ENCODE data around the gene CDC42BPB.

CDC42BPB gene

DNA sequence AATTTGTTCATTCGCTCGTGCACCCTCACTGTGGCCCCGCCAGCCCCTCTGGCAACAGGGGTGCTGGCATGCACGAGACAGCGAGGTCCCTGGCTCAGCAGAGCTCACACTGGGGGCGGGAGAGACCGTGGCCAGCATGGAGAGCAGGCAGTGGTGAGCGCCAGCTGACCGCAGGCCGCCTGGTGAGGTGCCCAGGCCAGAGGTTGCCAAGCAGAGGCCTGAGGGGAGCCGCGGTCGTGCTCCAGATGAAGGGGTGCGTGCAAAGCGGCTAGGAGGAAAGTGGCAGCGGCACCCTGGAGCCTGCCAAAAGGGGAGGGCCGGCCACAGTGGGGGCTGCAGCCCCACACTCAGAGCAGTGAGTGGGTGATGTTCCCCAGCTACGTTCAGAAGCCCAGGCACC, 56.1 kb downstream of the CDC42BPB start:
- no peak for DNase-seq (ENCODE audit: low read depth in 3 of 3, low spot score in 1 of 3)

DNA sequence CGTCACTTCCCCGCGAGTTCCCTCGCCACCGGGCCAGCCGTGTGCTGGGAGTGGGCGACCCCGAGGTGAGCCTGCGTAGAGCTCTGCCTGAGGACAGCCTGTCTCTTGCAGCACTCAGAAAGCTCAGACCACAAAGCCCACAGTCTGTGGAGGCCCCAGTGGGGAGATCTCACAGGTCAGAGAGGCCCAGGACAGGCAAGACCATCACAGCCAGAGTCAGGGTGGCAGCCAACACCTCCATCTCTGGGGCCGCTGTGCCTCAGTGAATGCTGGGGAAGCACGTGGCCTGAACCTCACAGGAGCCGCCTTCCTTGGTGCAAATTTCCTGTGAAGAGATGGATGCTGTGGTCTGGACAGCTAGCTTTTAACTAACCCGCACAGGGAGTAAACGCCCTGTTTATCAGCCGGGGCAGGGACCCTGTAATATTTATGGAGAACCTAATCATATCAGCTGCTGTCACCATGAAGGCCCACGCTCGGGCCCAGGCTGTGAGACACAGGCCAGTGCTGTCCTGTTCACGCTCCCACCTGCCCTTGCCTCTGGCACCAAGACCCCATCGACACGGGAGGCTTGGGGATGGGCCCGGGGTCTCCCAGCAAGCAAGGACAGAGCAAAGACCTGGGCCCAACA, 56.9 kb downstream of the CDC42BPB start:
- DNase-seq (ENCODE audit: low read depth in 3 of 3, low spot score in 1 of 3) = no peak

DNA sequence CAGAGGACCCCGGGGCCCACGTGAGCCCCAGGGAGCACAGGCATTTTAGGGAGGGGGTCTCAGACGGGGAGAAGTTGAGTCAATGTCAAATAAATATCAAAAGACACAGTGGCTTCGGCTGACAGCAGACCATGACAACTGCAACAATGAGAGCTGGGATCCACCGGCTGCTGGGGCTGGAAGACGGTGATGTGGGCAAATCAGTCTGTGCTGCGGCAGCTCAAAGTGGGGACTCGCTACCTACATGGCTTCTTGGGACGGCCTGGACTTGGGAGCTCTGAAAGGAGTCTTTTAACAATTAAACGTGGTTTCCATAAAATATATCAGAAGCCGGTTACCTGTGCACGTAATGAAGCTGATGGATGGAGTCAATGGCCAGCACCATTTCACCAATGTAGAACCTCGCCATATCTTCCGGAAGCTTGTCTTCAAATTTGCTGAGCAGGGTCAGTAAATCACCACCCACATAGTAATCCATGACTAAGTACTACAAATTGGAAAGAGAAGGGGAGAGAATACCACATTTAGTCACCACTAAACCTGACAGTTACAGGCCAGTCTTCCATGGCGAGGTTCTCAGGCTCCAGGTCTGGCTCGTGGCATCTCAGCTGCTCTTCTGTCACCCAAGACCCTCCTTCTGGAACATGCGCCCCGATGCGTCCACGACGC, 58.0 kb downstream of the CDC42BPB start:
- DNase-seq (ENCODE audit: low read depth in 3 of 3, low spot score in 1 of 3) = no peak

DNA sequence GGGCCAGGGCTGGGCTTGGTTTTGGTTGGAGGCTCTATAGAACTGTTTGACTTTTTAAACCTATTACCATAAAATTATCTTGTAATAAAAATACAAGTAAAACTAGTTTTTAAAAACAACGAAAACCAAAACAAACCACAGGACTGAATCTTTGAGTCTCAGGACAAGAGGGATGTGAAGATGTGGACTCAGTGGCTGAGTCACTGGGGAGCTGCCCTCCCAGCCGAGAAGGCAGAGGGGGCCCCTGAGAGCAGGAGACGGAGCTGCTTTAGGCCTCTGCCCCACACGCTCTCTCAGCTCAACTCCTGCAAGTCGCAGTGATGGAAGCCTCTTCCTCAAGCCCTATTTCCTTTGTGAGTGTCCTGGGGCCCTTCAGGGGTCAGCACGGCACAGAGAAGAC, 59.0 kb downstream of the CDC42BPB start:
- no peak for DNase-seq (ENCODE audit: low read depth in 3 of 3, low spot score in 1 of 3)

DNA sequence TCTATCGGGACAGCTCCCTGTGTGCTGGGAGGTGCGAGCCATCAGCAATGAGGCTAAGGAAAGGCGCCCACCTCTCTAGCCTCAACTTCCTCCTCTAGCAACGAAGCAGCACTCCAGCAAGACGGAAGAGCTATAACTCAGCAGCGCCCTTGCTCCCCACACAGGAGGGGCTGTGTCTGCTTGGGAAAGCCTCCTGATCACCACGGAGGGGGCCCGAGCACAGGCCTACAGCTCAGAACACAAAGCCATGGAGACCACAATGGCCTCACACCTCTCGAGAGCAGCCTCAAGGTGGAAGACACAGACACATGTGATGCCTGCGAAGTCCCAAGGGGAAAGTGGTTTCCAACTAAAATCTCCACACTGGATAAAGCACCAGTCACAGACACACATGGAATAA, 60.4 kb downstream of the CDC42BPB start:
- no peak for DNase-seq (ENCODE audit: low read depth in 3 of 3, low spot score in 1 of 3)

DNA sequence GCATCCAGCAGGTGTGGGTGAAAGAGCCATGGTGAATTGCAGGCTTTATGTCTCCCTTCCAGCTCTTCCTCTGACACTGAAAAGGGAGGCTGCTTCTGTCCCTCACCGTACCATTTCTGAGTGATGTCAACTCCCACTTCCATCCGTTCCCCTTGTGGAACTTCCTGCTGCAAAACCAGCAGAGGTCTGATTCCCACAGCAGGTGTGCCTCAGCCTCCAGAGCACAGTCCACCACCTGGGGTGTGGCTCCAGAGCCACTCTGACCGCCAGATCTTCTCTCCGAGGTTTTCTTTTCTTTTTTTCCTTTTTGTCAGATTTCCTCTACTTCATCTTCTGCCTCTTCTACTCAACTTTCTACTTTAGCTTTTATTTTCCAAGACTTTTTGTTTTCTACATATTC, 62.7 kb downstream of the CDC42BPB start:
- DNase-seq (ENCODE audit: low read depth in 3 of 3, low spot score in 1 of 3) = no peak

DNA sequence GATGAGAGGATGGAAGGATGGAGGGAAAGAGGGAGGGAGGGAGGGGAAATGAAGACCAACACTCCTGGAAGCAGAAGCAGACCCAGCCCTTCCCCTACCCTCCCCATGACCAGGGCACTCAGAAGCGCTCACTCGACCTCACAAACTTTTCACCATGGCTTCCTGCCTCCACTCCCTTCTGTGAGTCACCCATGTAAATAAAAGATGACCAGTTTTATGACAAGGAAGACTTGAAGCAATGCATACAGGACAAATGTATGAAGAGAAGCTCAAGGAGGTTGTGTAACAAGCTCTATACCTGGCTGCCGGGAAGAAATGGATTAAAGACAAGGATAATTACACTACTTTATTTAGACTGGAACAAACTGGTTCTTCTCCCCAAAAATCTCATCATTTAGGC, 63.8 kb downstream of the CDC42BPB start:
- DNase-seq (ENCODE audit: low read depth in 3 of 3, low spot score in 1 of 3) = no peak

DNA sequence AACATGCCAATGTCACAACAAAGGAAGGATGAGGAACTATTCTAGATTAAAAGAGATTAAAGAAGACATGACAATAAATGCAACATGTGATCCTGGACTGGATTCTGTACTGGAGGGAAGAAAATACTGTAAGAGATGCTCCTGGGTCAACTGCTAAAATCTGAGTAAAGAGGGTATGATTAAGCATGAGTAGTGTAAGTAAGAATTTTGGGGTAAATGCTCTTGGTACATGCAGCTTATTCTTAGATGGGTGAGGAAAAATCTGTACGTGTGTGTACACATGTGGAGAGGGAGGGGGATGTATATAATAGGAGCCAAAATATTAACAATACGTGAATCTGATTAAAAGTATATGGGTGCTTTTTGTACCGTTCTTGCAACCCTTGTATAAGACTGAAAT, 66.0 kb downstream of the CDC42BPB start:
- no peak for DNase-seq (ENCODE audit: low read depth in 3 of 3, low spot score in 1 of 3)

DNA sequence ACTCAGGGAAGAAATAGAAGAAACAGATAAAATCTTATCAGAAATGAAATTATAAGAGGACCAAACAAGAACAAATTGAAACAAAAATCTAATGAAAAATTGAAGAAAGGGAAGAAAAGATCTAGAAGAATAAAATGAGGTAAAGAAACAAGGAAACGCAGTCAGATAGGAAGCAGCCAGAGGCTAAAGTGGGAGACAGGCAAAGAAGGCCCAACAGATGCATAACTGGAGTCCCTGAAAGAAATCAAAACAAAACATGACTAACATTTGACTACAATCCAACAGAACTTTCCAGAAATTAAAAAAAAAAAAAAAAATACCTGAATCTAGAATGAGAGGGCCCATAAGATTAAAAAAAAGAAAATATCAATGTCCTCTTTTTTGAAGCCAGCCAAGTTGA, 69.3 kb downstream of the CDC42BPB start:
- no peak for DNase-seq (ENCODE audit: low read depth in 3 of 3, low spot score in 1 of 3)

DNA sequence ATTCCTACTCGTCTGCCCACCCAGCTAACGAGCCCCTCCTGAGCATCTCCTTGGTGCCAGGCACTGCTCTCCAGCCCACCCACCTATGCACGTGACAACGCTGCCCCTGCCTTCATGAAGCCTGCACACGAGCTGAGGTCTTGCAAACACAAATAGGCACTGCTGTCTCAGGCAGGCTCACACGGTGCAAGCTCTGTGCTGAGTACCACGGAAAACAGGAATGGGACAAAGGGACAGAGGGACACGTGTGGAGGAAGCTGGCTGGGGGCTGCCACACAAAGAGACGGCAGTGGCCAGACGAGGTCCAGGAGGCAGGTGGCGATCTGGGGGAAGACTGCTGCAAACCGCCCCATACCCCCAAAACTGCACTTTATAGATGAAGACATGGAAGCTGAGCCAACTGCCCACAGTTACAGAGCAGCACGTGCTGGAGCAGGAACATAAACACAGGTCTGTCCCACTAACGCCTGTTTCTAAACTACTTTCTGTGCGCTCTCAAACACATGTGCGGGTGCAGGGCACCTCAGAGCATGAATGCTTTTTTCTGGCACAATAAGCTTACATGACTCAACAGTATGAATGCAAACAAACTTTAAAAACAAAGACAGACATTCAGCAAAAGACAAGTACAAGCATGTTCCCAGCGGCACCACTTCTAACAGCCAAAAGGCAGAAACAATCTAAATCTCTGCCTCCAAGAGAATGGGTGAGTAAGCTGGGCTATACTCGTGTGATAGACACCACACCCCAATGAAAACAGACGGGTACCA, 70.4 kb downstream of the CDC42BPB start:
- no peak for DNase-seq (ENCODE audit: low read depth in 3 of 3, low spot score in 1 of 3)

DNA sequence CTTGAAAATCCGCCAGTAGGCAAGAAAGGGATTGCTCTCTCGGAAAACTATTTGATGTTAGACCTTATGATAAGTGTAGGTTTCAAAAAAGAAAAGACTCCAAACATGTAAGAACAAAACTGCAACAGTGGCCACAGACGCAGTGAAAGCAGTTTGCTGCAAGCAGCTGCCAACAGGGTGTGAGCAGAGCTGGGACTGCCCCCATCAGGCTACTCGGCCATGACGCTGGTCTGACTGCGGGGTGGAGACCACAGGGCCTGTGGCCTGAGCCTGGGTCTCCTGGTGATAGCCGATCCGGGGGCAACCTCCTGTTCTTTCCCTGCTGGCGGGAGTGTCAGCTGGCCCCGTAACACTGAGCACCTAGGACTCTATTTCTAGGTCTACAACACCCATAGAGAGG, 71.7 kb downstream of the CDC42BPB start:
- DNase-seq (ENCODE audit: low read depth in 3 of 3, low spot score in 1 of 3) = no peak

DNA sequence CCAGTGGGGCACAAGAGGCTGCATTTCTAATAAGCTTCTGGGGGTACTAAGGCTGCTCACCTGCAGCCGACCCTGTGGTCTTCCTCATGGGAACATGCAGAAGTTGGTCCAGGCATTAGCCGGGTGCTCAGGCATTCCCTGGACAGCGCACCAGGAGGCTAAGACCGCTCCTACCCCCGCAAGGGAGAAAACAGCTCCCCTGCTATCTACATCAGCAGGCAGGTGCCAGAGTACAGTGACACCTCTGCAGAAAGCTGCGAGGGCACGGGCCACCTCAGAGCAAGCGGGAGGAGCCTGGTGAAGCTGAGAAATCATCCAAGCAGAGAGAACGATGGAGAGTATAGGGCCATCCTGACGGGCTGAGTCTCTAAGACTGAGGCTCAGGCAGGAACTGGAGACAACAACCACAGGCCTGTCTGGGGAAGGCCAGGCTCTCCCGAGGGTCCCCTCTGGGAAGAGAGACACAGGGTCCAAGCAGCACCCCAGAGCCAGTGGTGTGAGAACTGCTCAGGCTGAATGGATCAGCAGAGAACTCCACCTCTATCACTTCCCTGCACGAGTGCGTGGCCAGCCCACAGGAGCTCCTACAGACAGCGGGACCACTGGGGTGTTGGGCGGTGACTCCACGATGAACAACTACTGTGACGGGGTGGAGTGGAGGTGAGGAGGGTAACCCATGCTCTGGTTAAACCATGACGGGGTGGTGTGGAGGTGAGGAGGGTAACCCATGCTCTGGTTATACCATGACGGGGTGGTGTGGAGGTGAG, 72.8 kb downstream of the CDC42BPB start:
- DNase-seq (ENCODE audit: low read depth in 3 of 3, low spot score in 1 of 3) = no peak

DNA sequence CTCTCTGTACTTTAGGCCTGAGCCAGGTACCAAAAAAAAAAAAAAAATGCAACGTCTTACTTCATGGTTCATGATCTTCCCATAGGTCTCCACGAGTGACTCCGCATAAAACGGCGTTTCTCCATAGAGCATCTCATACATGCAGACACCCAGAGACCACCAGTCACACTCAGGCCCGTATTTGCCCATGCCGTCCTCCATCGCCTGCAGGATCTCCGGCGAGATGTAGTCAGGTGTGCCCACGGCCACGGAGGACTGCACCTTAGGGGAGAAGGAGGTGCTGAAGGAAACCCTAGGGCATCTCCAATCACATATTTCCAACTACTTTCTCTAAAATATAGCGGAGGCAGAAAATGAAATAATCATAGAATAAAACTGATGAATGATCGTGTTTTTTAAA, 73.9 kb downstream of the CDC42BPB start:
- DNase-seq (ENCODE audit: low read depth in 3 of 3, low spot score in 1 of 3) = no peak

DNA sequence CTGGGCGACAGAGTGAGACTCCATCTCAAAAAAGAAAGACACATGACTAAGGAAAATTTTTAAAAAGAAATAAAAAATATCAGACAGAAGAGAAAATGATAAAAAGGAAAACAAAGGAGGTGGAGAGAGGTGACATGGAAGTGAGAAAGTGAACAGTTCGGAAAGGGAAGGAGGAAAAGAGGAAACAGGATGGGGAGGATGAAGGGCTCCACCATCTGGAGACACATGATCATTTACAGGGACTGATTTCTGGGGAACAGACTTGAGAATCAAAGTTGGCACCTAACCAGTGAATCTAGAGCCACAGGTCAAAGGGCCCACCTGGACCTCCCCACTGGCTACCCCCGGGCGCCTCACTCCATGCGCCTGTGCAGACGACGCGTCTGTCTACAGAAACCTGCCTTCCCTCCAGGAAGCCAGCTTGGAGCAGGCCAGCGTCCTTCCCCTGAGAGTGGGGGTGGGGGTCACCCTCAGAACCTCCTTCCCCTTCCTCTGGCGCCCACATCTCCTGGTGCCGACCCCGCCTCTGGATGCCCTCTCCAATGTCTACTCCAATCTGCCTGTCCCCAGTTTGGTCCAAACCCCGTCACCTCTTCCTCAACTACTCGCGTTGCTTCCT, 74.4 kb downstream of the CDC42BPB start:
- no peak for DNase-seq (ENCODE audit: low read depth in 3 of 3, low spot score in 1 of 3)

DNA sequence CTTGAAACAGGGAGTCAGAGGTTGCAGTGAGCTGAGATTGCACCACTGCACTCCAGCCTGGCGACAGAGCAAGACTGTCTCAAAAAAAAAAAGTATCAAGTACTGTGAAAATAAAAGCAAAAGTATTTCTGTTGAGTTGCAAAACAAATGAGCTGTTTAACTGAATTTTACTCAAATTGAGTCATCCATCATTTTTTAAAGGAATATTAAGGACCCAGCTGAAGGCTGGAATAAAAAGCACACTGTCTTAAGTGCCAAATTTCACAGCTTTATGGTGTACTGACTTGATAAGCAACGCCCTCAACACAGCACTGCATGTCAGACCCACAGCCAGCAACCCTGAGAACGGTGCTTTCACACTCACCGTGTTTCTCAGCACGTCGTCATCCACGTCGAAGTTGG, 76.9 kb downstream of the CDC42BPB start:
- DNase-seq (ENCODE audit: low read depth in 3 of 3, low spot score in 1 of 3) = no peak

DNA sequence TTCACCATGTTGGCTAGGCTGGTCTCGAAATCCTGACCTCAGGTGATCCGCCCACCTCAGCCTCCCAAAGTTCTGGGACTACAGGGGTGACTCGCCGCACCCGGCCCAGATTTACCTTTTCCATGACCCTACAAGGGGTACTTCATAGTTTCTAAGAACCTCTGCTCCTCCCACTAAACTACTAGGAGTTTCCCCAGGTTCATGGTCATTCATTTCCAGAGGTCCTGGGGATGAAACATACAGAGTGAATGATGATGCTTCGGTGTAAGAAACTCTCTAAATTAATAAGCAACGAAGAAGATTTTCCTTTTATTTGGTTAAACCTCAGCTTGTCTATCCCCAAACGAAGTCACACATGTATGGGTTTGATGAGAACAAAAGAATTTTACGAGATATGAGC, 77.9 kb downstream of the CDC42BPB start:
- no peak for DNase-seq (ENCODE audit: low read depth in 3 of 3, low spot score in 1 of 3)

DNA sequence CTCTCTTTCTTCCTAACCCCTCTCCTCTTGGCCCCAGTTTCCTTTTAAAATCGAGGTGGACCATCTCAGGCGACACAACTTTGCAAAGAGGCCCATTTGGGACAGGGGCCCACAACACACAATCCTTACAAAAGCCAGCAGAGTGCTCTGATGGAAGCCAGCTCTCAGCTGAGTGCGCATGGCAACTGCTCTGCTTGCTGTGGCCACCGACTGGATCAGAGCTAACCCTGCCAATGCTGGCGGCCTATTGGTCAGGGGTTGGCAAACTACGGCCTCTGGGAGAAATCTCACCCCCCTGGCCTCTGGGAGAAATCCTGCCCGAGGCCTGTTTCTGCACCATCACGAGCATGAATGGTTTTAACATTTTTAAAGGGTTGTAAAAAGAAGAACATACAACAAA, 79.9 kb downstream of the CDC42BPB start:
- no peak for DNase-seq (ENCODE audit: low read depth in 3 of 3, low spot score in 1 of 3)

DNA sequence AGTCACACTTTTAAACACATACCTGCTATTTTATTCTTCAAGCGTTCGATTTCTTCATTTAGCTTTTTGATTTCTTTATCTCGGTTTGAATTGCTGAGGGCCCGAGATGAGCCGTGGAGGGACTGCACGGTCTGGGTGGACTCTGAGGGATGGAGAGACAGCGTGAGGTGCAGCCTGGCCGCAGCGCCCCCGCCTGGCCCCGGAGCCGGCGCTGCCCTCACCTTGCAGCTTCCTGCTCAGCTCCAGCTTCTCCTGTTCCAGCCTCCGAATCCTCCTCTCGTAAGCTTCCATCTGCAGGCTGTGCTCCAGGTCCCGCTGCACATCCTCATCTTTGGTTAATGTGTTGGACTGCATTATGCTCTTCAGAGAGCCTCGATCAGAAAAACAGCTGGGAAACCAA, 81.7 kb downstream of the CDC42BPB start:
- no peak for DNase-seq (ENCODE audit: low read depth in 3 of 3, low spot score in 1 of 3)

DNA sequence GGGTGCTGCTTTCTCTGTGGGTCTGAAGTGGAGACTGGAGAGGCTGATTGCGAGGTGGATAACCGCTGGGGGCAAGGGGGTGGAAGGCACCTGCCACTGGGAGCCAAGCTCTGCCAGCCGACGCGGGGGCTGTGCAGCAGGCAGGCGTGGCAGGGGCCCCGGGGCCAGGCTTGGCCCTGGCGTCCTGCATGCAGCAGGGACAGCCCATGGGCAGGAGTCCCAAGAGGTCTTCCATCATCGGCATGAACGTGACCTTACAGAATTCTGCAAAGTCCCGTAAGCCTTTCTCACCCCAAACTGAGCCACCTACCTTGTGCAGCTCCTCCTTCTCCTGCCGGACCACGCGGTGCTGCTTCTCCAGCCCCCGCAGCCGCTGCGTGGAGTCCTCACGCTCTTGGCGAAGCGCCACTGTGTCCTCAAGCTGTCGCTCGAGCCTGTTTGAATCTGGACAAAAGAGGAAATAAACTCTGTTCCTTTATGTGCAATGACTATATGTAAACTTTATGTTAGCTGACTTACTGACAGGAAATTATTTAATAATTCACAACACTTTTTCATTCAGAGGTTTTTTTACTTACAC, 83.6 kb downstream of the CDC42BPB start:
- no peak for DNase-seq (ENCODE audit: low read depth in 3 of 3, low spot score in 1 of 3)

DNA sequence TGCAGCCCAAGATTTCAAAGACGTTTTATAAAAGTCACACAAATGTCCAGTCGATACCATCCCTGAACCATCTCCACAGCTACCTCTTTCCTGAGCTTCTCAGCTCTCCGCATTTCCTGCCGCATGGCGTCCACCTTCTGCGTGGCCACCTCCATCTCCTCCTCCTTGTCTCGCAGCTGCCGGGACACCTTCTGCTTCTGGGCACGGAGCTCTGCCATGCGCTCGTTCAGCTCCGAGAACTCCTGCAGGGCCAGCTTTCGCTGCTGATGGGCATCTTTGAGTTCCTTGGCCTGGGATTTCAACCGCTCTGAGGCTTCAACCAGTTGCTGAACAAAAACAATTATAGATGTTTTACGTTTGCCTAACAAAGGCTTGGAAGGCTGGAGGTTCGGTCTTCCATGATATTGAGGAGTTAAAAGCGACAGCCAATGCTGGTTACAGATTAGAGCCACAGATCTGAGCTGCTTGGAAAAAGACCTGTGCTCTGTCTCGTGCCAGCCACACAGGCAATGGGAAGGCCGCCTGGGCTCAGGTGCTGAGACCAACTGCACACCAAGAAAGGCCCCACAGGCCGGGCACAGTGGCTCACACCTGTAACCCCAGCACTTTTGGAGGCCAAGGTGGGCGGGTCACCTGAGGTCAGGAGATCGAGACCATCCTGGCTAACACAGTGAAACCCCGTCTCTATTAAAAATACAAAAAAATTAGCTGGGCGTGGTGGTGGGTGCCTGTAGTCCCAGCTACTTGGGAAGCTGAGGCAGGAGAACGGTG, 85.3 kb downstream of the CDC42BPB start:
- DNase-seq (ENCODE audit: low read depth in 3 of 3, low spot score in 1 of 3) = no peak

All from stimulated activated CD4-positive, alpha-beta T cell treated with anti-CD3 and anti-CD28 coated beads, TNF-alpha, amount 100 ng/mL, for 1 hour (primary cell).